Pancreas (tissue), 10 donors: ENCODE data around the gene NR5A1. TPM values are rescaled to one million over a fixed set of nuclear protein-coding genes. Genes with fewer than 3 reads are reported as not detected.

Source experiments
- ATAC-seq, 4 donors: fragments of 200-7000 bp; cut with Tn5 transposase; one replicate each; pipeline versions ENCODE4 v1.8.0 to v1.9.1; 2020; ENCODE audit warnings: mild to moderate bottlenecking in 4 of 4, moderate library complexity in 4 of 4
- DNase-seq, 6 donors: peaks; one replicate each; pipeline ENCODE4 v3.0.0-alpha.2; 2020
- FAIRE-seq: peaks from 2 replicates; lab custom pipeline; 2012; peaks lifted over from hg19 to GRCh38; lab: Jason Lieb, UNC
- H3K27ac ChIP-seq, 4 donors: fragments of 200-600 bp; sonication (generic); 1 replicate in 3 of 4; 2 replicates in 1 of 4; pipeline versions ENCODE4 v1.5.0 to v1.8.0; 2020
- H3K27me3 ChIP-seq, 4 donors: fragments of 200-600 bp; one replicate each; pipeline ENCODE4 v1.8.0; 2021
- H3K36me3 ChIP-seq, 3 donors: fragments of 200-600 bp; sonication (generic) in 1 of 3; one replicate each; pipeline versions ENCODE4 v1.5.0 to v1.8.0; 2020 to 2021
- H3K4me1 ChIP-seq, 3 donors: fragments of 200-600 bp; one replicate each; pipeline ENCODE4 v1.8.0; 2021
- H3K4me3 ChIP-seq, 4 donors: fragments of 200-600 bp; sonication (generic) in 2 of 4; one replicate each; pipeline versions ENCODE4 v1.5.0 to v1.8.0; 2020 to 2021
- H3K9me3 ChIP-seq, 4 donors: fragments of 200-600 bp; one replicate each; pipeline ENCODE4 v1.8.0; 2021
- CTCF ChIP-seq, 4 donors: fragments of 200-600 bp; sonication (generic) in 3 of 4; IDR thresholded peaks; one replicate each; pipeline versions ENCODE4 v1.5.0 to v1.8.0; 2021; ENCODE audit warnings: antibody characterized with exemption in 4 of 4
- WGBS, 2 donors: extraction: QIAGEN DNeasy Blood & Tissue Kit; methylation state at CpG; one replicate each; pipeline ENCODE4 v1.1.7; 2013; 5-methylcytosine and 5-hydroxymethylcytosine counted together
- intact Hi-C, 3 donors: fragments of 100-400 bp; cut with DNase I; formaldehyde crosslinking; loops; one replicate each; pipeline versions ENCODE4 v1.11.1 to v1.14.2; 2022
- polyA plus RNA-seq, 2 donors: library from polyadenylated mRNA; stranded (reverse); fragments of 200-250 nt; gene quantifications; one replicate each; pipeline ENCODE4 v1.2.3, GENCODE V29; 2013
- total RNA-seq, 6 donors: library from RNA; stranded (reverse); fragmentation: NEBNext Ultra II Directional in 4 of 6; extraction: Animal tissue kit (Norgen Biotek cat#: 25700) in 4 of 6; gene quantifications; one replicate each; pipeline versions ENCODE4 v1.2.1 to v1.2.4, GENCODE V29; 2021 to 2023
- donor health status: healthy with polysubstance abuse.
- donor health status: DM: no; HTN: no; CAD: no; lungs with moderate emphysema.
- donor health status: DM: no; HTN: no; CAD: no.
- donor health status: control.
- donor health status: control.
- donor health status: Bipolar disorder and iron deficiency.
- donor health status: DM: yes; HTN: yes; CAD: no.
- donor health status: DM: no; HTN: no; CAD: no.
- donor health status: DM: no; HTN: no; CAD: no.
- donor health status: DM: yes; HTN: yes; CAD: no.

NR5A1 gene
- total and polyA plus RNA-seq, 8 donors, result 0.05 to 0.28 TPM; not detected in 6

- Histone ChIP-seq H3K9me3 (no peaks in the 10 kb centered on the region), H3K36me3 (peaks cover 0 to 22% (median 7%) of the 10 kb centered on the region in 3 donors), H3K27me3 (no peaks in the 10 kb centered on the region), H3K27ac (no peak overlapping the region), H3K4me3 (no peak overlapping the region), H3K4me1 (no peaks in the 10 kb centered on the region)
- ATAC-seq (peak in 1 of 4 donors; percentile 48), DNase-seq (no peak), FAIRE-seq (no peak)
- intact Hi-C loops, result no loop called here
- TF ChIP-seq CTCF (IDR thresholded peaks at IDR 0.05), result no peak
- 92 to 93% methylated on average over 8 of the region's 8 CpGs for WGBS, 2 donors
Observed at GRCh38 chr9:124537926-124538325, 30.7 kb upstream of the NR5A1 start.

DNA sequence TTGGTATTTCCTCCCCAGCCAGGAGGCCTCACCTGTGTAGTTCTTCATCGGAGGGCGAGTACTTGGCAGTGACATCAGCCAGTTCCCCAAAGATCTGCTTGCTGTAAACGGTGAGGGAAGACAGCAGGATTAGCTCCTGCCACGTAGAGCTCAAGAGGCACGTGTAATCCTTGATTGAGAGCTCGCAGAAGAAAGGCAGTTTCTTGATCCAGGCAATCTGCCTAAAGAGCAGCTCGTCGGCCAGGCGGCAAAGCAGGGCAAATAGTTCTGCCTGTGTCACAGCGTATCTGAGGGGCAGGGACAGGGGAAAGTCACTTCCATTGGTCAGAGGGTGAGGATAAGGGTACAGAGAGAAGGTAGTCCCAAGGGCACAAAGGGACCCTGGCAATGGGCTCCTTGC, 28.6 kb upstream of the NR5A1 start:
- WGBS, 2 donors, result 88 to 89% methylated on average over 10 of the region's 10 CpGs
- TF ChIP-seq CTCF (IDR thresholded peaks at IDR 0.05), result no peak
- FAIRE-seq (no peak), ATAC-seq (no peak), DNase-seq (no peak)
- Histone ChIP-seq H3K4me3 (no peak overlapping the region), H3K36me3 (peaks cover 0 to 22% (median 7%) of the 10 kb centered on the region in 3 donors), H3K4me1 (no peaks in the 10 kb centered on the region), H3K27me3 (no peaks in the 10 kb centered on the region), H3K27ac (no peak overlapping the region), H3K9me3 (no peaks in the 10 kb centered on the region)
- intact Hi-C loops, result no loop called here

DNA sequence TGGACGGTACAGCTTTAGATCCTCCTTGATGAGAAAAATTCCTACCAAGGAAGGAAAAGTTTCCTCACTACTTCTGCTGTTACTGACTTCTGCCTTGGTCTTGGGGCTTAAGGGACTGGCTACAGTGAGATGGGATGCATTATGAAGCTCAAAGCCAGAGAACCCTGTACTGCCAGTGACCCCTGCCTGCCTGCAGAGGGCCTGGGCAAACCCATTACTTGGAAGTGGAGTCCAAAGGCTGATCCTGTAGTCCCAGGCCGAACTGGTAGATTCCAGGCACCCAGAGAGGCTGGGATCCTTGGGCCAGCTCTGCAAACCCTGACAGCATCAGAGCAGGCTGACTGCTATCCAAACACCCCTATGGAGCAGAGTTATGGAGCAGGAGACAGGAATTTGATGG, 25.7 kb upstream of the NR5A1 start:
- Histone ChIP-seq H3K27me3 (no peaks in the 10 kb centered on the region), H3K4me1 (no peaks in the 10 kb centered on the region), H3K4me3 (no peak overlapping the region), H3K36me3 (peaks cover 0 to 7% (median 5%) of the 10 kb centered on the region in 3 donors), H3K9me3 (no peaks in the 10 kb centered on the region), H3K27ac (no peak overlapping the region)
- intact Hi-C loops, result loop anchor here in 1 of 3 donors (5.0 kb wide), 1 partner anchor 111 kb away; no protein-coding TSS in a partner anchor
- no peak for FAIRE-seq
- ATAC-seq, result no peak
- no peak for DNase-seq
- TF ChIP-seq CTCF (IDR thresholded peaks at IDR 0.05), result no peak
- 90 to 91% methylated on average over 2 of the region's 2 CpGs for WGBS, 2 donors

DNA sequence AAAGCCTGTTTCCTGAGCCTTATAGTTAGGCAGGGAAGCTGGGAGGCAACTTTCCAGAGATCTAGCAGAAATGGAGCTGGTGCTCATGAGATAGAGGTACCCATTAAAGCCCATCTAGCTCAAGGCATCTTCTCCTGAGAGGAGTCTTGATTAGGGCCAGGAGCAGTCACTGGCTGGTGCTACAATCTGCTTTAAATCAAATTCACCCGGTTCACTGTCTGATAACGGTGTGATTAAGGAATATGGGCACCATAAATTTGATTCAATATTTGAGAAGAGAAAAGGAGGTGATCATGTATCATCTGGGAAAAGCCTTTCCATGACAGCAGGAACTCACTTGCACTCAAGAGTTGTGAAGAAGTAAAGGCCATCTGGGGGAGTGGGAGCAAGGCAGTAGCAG, 23.9 kb upstream of the NR5A1 start:
- WGBS, 2 donors, result 86 to 92% methylated on average over 2 of the region's 2 CpGs

More for the DNA sequence above, 23.9 kb upstream of the NR5A1 start:
- no peak for TF ChIP-seq CTCF (IDR thresholded peaks at IDR 0.05)
- Histone ChIP-seq H3K36me3 (peaks cover 0 to 5% (median 0%) of the 10 kb centered on the region in 3 donors), H3K27ac (no peak overlapping the region), H3K4me1 (no peaks in the 10 kb centered on the region), H3K9me3 (no peaks in the 10 kb centered on the region), H3K27me3 (no peaks in the 10 kb centered on the region), H3K4me3 (no peak overlapping the region)
- intact Hi-C loops, result loop anchor here in 1 of 3 donors (5.0 kb wide), 1 partner anchor 109 kb away; no protein-coding TSS in a partner anchor
- ATAC-seq (no peak), FAIRE-seq (no peak), DNase-seq (no peak)
